GM12875 (cell line): Measurements from ENCODE around the gene ZFTA.
A peak's percentile ranks its signal among the peaks of the same experiment; 100 is the strongest.
"Not testable (repeated sequence)": the region's sequence is repeated elsewhere in the genome, so short reads cannot be mapped to it uniquely, and the experiment has no call there.

Source experiments
- H3K4me3 ChIP-seq: one replicate; pipeline ENCODE4 v1.5.1; 2011; ENCODE audit warnings: low read depth, low read length, control low read depth
- CTCF ChIP-seq: IDR thresholded peaks from 2 replicates; pipeline ENCODE4 v1.5.1; 2011; ENCODE audit warnings: low read depth, mild to moderate bottlenecking, control low read depth, inconsistent platforms, low read length, moderate library complexity, borderline replicate concordance; ENCODE audit not compliant: insufficient read depth

ZFTA gene

GRCh38 chr11:63813035-63813562 is 44.5 kb upstream of the ZFTA start, which contains the start of gene SPINDOC:
TSS of gene SPINDOC (plus strand) at chr11:63813456. CDS start at chr11:63813687, 231 bp downstream.
- TF ChIP-seq CTCF, result no peak
- H3K4me3 ChIP-seq, result peak within 1 kb of the TSS; percentile 95

- no peak for TF ChIP-seq CTCF
- H3K4me3 ChIP-seq, result no peak overlapping the region
These were observed 42.9 kb upstream of the ZFTA start for GRCh38 chr11:63811522-63811921.

- not testable (repeated sequence) for H3K4me3 ChIP-seq
These were observed 41.8 kb upstream of the ZFTA start for GRCh38 chr11:63810383-63810782.

- TF ChIP-seq CTCF, result no peak
- no peak overlapping the region for H3K4me3 ChIP-seq
These were observed 37.4 kb upstream of the ZFTA start for GRCh38 chr11:63805844-63806415.

- H3K4me3 ChIP-seq, result no peak overlapping the region
- no peak for TF ChIP-seq CTCF
These were observed 35.7 kb upstream of the ZFTA start for GRCh38 chr11:63804259-63804658.

GRCh38 chr11:63802637-63803414 is 34.3 kb upstream of the ZFTA start:
- TF ChIP-seq CTCF, result no peak
- no peak overlapping the region for H3K4me3 ChIP-seq

- H3K4me3 ChIP-seq, result no peak overlapping the region
- TF ChIP-seq CTCF, result no peak
These were observed 32.3 kb upstream of the ZFTA start for GRCh38 chr11:63800921-63801320.
